Fibroblast of the aortic adventitia (primary cell): ENCODE measurements around the gene SPOCK1. TPM values are rescaled to one million over a fixed set of nuclear protein-coding genes. Genes with fewer than 3 reads are reported as not detected.
A peak's percentile ranks its signal among the peaks of the same experiment; 100 is the strongest.

Source experiments
- DNase-seq: peaks from one replicate; pipeline ENCODE4 v3.0.0-alpha.2; 2010; ENCODE audit warnings: low read depth
- H3K4me3 ChIP-seq: 2 replicates; pipeline ENCODE4 v1.5.1; 2011; ENCODE audit warnings: low read depth, mild to moderate bottlenecking, control low read depth, low read length, moderate library complexity
- CTCF ChIP-seq: IDR thresholded peaks from 2 replicates; pipeline ENCODE4 v1.5.1; 2011; ENCODE audit warnings: mild to moderate bottlenecking, low read length, control low read depth, inconsistent platforms; ENCODE audit not compliant: insufficient read depth
- total RNA-seq: library from RNA; depleted of rRNA; stranded (reverse); fragments of >200 nt; gene quantifications from 2 replicates; pipeline ENCODE4 v1.2.3, GENCODE V29; 2012; ENCODE audit warnings: low replicate concordance

The SPOCK1 gene
- total RNA-seq, 1 donor, result 174 TPM

GRCh38 chr5:137034764-137035479 is 464.2 kb downstream of the SPOCK1 start:
- DNase-seq, result no peak
- TF ChIP-seq CTCF, result no peak
- no peak overlapping the region for H3K4me3 ChIP-seq

GRCh38 chr5:137034213-137034612 is 464.9 kb downstream of the SPOCK1 start:
- DNase-seq, result no peak
- no peak for TF ChIP-seq CTCF
- H3K4me3 ChIP-seq, result no peak overlapping the region

- TF ChIP-seq CTCF, result no peak
- no peak for DNase-seq
- no peak overlapping the region for H3K4me3 ChIP-seq
These were observed 466.2 kb downstream of the SPOCK1 start for GRCh38 chr5:137032929-137033328.

- no peak overlapping the region for H3K4me3 ChIP-seq
- DNase-seq, result no peak
- TF ChIP-seq CTCF, result no peak
These were observed 471.4 kb downstream of the SPOCK1 start for GRCh38 chr5:137027758-137028157.

- peak; percentile 13 for DNase-seq
- no peak for TF ChIP-seq CTCF
- H3K4me3 ChIP-seq, result no peak overlapping the region
These were observed 472.8 kb downstream of the SPOCK1 start for GRCh38 chr5:137026296-137026695.

GRCh38 chr5:137024044-137024443 is 475.1 kb downstream of the SPOCK1 start:
- no peak overlapping the region for H3K4me3 ChIP-seq
- TF ChIP-seq CTCF, result no peak

GRCh38 chr5:137023371-137023770 is 475.8 kb downstream of the SPOCK1 start:
- DNase-seq, result no peak
- TF ChIP-seq CTCF, result no peak
- H3K4me3 ChIP-seq, result no peak overlapping the region

More at GRCh38 chr5:137024044-137024443, 475.1 kb downstream of the SPOCK1 start:
- no peak for DNase-seq
